ENCODE measurements around the gene CPEB2.

- TF ChIP-seq, protein P1, sequence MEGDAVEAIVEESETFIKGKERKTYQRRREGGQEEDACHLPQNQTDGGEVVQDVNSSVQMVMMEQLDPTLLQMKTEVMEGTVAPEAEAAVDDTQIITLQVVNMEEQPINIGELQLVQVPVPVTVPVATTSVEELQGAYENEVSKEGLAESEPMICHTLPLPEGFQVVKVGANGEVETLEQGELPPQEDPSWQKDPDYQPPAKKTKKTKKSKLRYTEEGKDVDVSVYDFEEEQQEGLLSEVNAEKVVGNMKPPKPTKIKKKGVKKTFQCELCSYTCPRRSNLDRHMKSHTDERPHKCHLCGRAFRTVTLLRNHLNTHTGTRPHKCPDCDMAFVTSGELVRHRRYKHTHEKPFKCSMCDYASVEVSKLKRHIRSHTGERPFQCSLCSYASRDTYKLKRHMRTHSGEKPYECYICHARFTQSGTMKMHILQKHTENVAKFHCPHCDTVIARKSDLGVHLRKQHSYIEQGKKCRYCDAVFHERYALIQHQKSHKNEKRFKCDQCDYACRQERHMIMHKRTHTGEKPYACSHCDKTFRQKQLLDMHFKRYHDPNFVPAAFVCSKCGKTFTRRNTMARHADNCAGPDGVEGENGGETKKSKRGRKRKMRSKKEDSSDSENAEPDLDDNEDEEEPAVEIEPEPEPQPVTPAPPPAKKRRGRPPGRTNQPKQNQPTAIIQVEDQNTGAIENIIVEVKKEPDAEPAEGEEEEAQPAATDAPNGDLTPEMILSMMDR (IDR thresholded peaks at IDR 0.05), result no peak
- TF ChIP-seq POLR2A (IDR thresholded peaks at IDR 0.05), result no peak
These were observed 41.6 kb downstream of the CPEB2 start for GRCh38 chr4:15043922-15044321.
